Mesothelial cell of epicardium (in vitro differentiated cells): ENCODE measurements around the gene ASTN2. TPM values are rescaled to one million over a fixed set of nuclear protein-coding genes. Genes with fewer than 3 reads are reported as not detected.

ENCODE experiments used
- DNase-seq, 2 experiments: peaks; one replicate each; pipeline ENCODE4 v3.0.0; 2021; ENCODE audit warnings: low spot score in 2 of 2; ENCODE audit not compliant: unreplicated experiment in 2 of 2
- H3K27ac Mint-ChIP-seq: 2 replicates; pipeline ENCODE4 v1.8.0; 2021; ENCODE audit warnings: mixed read lengths
- H3K27me3 Mint-ChIP-seq: 2 replicates; pipeline ENCODE4 v1.8.0; 2021; ENCODE audit warnings: low read depth, mixed read lengths
- H3K36me3 Mint-ChIP-seq: 2 replicates; pipeline ENCODE4 v1.8.0; 2021; ENCODE audit warnings: mixed read lengths
- H3K4me1 Mint-ChIP-seq: 2 replicates; pipeline ENCODE4 v1.8.0; 2021; ENCODE audit warnings: mixed read lengths
- H3K4me3 Mint-ChIP-seq: 2 replicates; pipeline ENCODE4 v1.8.0; 2021; ENCODE audit warnings: mild to moderate bottlenecking, moderate library complexity, mixed read lengths
- H3K9me3 Mint-ChIP-seq: 2 replicates; pipeline ENCODE4 v1.8.0; 2021; ENCODE audit warnings: mixed read lengths
- total RNA-seq: library from RNA; stranded (reverse); gene quantifications from 3 replicates; pipeline ENCODE4 v1.2.1, GENCODE V29; 2021
- TF ChIP-seq, protein P1 (sequence below): fragments of 200-600 bp; sonication (generic); IDR thresholded peaks from one replicate; pipeline ENCODE4 v1.5.0; 2021; ENCODE audit warnings: antibody characterized with exemption; ENCODE audit not compliant: unreplicated experiment

ASTN2 gene
- total RNA-seq, 1 donor from 2014 or later = 12.2 TPM

DNA sequence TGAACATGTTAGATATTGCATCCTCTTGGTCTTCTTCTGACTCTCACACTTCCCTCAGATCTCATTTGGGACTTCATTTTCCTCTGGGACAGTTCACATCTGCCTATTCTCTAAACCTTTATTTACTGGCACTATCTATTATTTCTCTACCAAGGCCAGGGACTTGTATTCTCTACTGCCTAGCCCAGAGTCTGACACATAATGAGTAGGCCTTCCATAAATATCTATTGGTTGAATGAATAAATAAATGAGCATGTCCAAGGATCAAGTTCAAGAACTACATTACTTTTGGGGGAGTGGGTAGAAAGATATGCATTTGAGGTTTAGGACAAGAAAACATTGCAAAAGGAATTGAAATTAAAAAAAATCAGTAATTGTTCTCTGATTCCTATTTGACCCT is 477.5 kb downstream of the ASTN2 start:
- peaks cover 4% of the 10 kb centered on the region for H3K9me3 Mint-ChIP-seq
- peaks cover 3% of the 10 kb centered on the region for H3K4me1 Mint-ChIP-seq
- TF ChIP-seq, protein P1, sequence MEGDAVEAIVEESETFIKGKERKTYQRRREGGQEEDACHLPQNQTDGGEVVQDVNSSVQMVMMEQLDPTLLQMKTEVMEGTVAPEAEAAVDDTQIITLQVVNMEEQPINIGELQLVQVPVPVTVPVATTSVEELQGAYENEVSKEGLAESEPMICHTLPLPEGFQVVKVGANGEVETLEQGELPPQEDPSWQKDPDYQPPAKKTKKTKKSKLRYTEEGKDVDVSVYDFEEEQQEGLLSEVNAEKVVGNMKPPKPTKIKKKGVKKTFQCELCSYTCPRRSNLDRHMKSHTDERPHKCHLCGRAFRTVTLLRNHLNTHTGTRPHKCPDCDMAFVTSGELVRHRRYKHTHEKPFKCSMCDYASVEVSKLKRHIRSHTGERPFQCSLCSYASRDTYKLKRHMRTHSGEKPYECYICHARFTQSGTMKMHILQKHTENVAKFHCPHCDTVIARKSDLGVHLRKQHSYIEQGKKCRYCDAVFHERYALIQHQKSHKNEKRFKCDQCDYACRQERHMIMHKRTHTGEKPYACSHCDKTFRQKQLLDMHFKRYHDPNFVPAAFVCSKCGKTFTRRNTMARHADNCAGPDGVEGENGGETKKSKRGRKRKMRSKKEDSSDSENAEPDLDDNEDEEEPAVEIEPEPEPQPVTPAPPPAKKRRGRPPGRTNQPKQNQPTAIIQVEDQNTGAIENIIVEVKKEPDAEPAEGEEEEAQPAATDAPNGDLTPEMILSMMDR = no peak
- no peak overlapping the region for H3K4me3 Mint-ChIP-seq
- H3K27ac Mint-ChIP-seq = no peak overlapping the region
- H3K36me3 Mint-ChIP-seq = no peaks in the 10 kb centered on the region
- DNase-seq = no peak
- H3K27me3 Mint-ChIP-seq = peaks cover under 1% of the 10 kb centered on the region

DNA sequence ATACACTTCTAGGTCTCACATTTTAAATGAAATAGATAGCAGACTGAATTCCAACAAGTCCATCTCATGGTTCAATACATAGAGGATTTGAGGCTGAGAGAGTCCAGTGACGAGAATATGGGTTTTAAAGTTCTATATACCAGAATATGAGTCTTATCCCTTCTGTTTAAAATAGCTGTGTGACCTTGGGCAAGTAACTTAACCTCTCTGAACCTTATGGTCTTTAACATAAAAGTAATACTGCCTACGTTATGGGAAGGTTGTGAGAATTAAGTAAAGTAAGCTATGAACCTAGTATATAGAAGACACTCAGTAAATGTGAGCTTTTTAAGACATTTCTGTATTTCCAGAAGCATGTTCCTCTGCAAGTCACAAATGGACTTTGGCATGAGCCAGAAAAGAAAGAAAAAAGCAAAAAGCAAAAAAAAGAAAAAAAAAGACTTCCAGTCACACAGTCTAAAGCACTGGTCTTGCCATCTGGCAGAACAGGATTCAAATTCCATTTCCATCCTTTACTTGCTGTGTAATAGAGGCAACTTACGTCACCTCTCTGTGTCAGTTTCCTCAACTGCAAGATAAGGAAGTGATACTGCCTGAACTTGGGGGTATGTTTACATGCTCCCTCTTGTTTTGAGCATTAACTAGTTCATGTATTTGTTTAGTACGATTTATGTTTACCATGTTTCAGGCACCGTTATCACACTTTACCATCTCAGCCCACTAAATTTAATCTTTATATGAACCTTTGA is 479.5 kb downstream of the ASTN2 start:
- H3K27me3 Mint-ChIP-seq = no peaks in the 10 kb centered on the region
- no peak for DNase-seq
- H3K36me3 Mint-ChIP-seq = no peaks in the 10 kb centered on the region
- H3K4me1 Mint-ChIP-seq = peaks cover 3% of the 10 kb centered on the region
- H3K27ac Mint-ChIP-seq = no peak overlapping the region
- TF ChIP-seq, protein P1 = no peak
- H3K9me3 Mint-ChIP-seq = peaks cover 4% of the 10 kb centered on the region
- H3K4me3 Mint-ChIP-seq = no peak overlapping the region

DNA sequence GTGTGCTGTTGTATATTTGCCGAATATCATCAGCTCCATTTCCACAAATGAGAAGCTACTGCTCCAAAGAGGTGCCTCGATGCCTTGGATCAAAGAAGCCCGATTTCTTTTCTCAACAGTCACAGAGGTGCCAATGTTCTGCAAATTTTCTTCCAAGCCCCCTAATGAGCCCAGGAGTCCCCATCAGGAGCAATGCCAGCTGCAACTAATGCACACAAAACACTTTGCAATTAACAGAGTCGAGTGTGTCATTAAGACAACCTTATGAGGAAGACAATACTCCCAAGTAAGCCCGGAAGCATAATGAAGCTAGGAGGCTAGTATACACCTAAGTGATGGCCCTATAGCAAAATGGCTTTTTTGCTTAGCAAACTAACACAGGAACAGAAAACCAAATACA is 480.7 kb downstream of the ASTN2 start:
- Mint-ChIP-seq H3K4me3 (no peak overlapping the region), H3K27ac (no peak overlapping the region), H3K27me3 (no peaks in the 10 kb centered on the region), H3K4me1 (peaks cover 3% of the 10 kb centered on the region), H3K36me3 (no peaks in the 10 kb centered on the region), H3K9me3 (peaks cover 4% of the 10 kb centered on the region)
- DNase-seq = no peak
- TF ChIP-seq, protein P1 = no peak

DNA sequence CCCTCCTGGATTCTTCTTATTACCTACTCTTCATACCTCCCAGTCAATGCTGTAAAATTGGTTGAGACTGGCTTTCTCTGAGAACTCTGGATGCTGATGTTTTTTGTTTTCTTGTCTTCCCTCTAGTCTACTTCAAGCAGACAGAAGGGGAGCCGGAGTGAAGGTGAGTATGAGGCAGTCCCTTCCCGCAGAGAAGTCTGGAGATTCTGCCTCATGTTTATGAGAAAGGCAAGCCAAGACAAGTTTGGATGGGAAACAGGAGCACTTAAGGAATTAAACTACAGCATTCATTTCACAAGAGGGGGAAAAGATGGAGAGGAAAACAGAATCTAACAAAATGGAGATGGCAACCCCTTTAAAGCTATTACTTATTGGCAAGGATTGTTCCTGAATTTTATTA is 481.6 kb downstream of the ASTN2 start:
- no peak for DNase-seq
- Mint-ChIP-seq H3K27ac (no peak overlapping the region), H3K27me3 (no peaks in the 10 kb centered on the region), H3K4me1 (peaks cover 9% of the 10 kb centered on the region), H3K9me3 (peaks cover 4% of the 10 kb centered on the region), H3K36me3 (no peaks in the 10 kb centered on the region), H3K4me3 (no peak overlapping the region)
- TF ChIP-seq, protein P1 = no peak

DNA sequence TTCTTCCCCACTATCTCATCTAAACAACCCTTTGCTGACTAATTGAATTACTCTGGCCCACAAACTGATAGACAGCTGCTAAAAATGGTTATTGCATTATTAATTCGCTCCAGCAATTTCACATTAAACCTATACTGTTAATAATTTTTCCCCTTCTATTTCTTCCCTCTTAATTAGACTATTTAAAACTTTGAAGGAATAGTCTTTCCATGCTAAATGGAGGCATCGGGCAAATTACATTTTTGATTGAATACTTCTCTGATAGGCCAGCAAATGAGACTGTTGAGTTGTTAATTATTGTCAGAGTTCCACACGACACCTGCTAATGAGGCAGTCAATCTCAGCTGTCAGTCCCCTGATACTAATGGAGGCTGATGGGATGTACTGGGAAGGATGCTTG is 485.2 kb downstream of the ASTN2 start:
- Mint-ChIP-seq H3K4me1 (peaks cover 9% of the 10 kb centered on the region), H3K27ac (no peak overlapping the region), H3K9me3 (no peaks in the 10 kb centered on the region), H3K4me3 (no peak overlapping the region), H3K27me3 (no peaks in the 10 kb centered on the region), H3K36me3 (no peaks in the 10 kb centered on the region)
- TF ChIP-seq, protein P1 = no peak
- DNase-seq = no peak

DNA sequence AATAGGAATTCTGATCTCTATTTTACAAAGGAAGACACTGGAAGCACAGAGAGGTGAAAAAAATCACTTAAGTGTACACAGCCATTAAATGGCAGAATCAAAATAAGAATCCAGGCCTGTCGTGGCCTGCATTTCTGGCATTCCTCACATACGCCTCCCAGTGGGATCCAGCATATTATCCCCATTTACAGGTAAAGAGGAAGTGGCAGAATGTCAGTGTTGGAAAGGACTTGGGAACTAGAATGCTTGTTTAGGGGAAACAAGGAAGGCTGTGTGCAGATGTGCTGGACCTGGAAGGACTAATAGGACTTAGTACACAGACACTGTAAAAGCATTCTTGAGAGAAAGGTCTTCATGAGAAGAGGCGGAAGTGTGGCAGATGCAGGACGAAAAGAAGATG is 486.0 kb downstream of the ASTN2 start:
- peaks cover 9% of the 10 kb centered on the region for H3K4me1 Mint-ChIP-seq
- H3K9me3 Mint-ChIP-seq = no peaks in the 10 kb centered on the region
- H3K27ac Mint-ChIP-seq = no peak overlapping the region
- H3K27me3 Mint-ChIP-seq = no peaks in the 10 kb centered on the region
- TF ChIP-seq, protein P1 = no peak
- no peak overlapping the region for H3K4me3 Mint-ChIP-seq
- DNase-seq = no peak
- H3K36me3 Mint-ChIP-seq = no peaks in the 10 kb centered on the region
